Panc1 (cell line): Measurements from ENCODE around the gene TGM5. TPM values are rescaled to one million over a fixed set of nuclear protein-coding genes. Genes with fewer than 3 reads are reported as not detected.

ENCODE experiments used
- ATAC-seq: fragments of 200-7000 bp; cut with Tn5 transposase; 2 replicates; pipeline ENCODE4 v1.9.1; 2020; ENCODE audit warnings: mild to moderate bottlenecking, moderate library complexity
- BruUV-seq: library from RNA; stranded (reverse); fragments of 400-500 nt; replicated peaks from 2 replicates; lab custom pipeline; 2021; lab: Mats Ljungman, UMichigan
- CTCF ChIA-PET: fragments of 300-600 bp; sonication (Branson Sonifier 250); formaldehyde crosslinking; loops from one replicate; lab custom pipeline; 2022; ENCODE audit warnings: antibody characterized with exemption; lab: Charles Lee
- POLR2A ChIA-PET: fragments of 300-600 bp; sonication (Branson Sonifier 250); formaldehyde crosslinking; loops from one replicate; lab custom pipeline; 2022; ENCODE audit warnings: antibody characterized with exemption; lab: Charles Lee
- DNase-seq: peaks from one replicate; pipeline ENCODE4 v3.0.0-alpha.2; 2010; ENCODE audit warnings: low read depth, low spot score
- H3K27ac ChIP-seq: 2 replicates; pipeline ENCODE4 v1.5.1; 2011; ENCODE audit warnings: mild to moderate bottlenecking, low read length, inconsistent platforms
- H3K27me3 ChIP-seq: fragments of 200-500 bp; sonication (Bioruptor generic); 2 replicates; pipeline ENCODE4 v1.6.0; 2014; ENCODE audit warnings: low read length, inconsistent platforms; ENCODE audit not compliant: control insufficient read depth, insufficient read depth
- H3K36me3 ChIP-seq: fragments of 200-500 bp; sonication (Bioruptor generic); 2 replicates; pipeline ENCODE4 v1.5.1; 2014; ENCODE audit warnings: inconsistent platforms, mild to moderate bottlenecking, low read length, moderate library complexity; ENCODE audit not compliant: control insufficient read depth, insufficient read depth
- H3K4me1 ChIP-seq: 2 replicates; pipeline ENCODE4 v1.5.1; 2011; ENCODE audit warnings: inconsistent platforms, mild to moderate bottlenecking, low read length, moderate library complexity; ENCODE audit not compliant: control insufficient read depth, insufficient read depth
- H3K4me3 ChIP-seq, 2 experiments: 2 replicates each; pipeline ENCODE4 v1.5.1; 2011 to 2012; ENCODE audit warnings: low read depth in 2 of 2, low read length in 2 of 2, mild to moderate bottlenecking in 2 of 2, inconsistent platforms in 1 of 2, moderate library complexity in 1 of 2
- H3K9me3 ChIP-seq: fragments of 200-500 bp; sonication (Bioruptor generic); 2 replicates; pipeline ENCODE4 v1.5.1; 2014; ENCODE audit warnings: low read depth, mild to moderate bottlenecking, inconsistent platforms, low read length, moderate library complexity; ENCODE audit not compliant: control insufficient read depth, insufficient read depth
- POLR2AphosphoS5 ChIP-seq: IDR thresholded peaks from 2 replicates; pipeline ENCODE4 v1.6.1; 2012; ENCODE audit warnings: mild to moderate bottlenecking, low read depth, low read length, moderate library complexity
- SIN3A ChIP-seq: IDR thresholded peaks from 2 replicates; pipeline ENCODE4 v1.6.1; 2012; ENCODE audit warnings: low read depth, mild to moderate bottlenecking, low read length, moderate library complexity, borderline replicate concordance; ENCODE audit not compliant: insufficient read depth
- TCF7L2 ChIP-seq: IDR thresholded peaks from 2 replicates; pipeline ENCODE4 v1.6.1; 2011; ENCODE audit warnings: mild to moderate bottlenecking, low read depth, low read length, inconsistent platforms
- in situ Hi-C: cut with HindIII; loops from 2 replicates; pipeline ENCODE4 v1.10.0; 2016; ENCODE audit warnings: low sequenced_read_pairs, low pct_unique_long_range_greater_than_20kb
- intact Hi-C: fragments of 100-400 bp; cut with micrococcal nuclease; formaldehyde crosslinking; loops from one replicate; pipeline ENCODE4 v1.10.0; 2022; ENCODE audit not compliant: unreplicated experiment
- total RNA-seq: library from RNA; stranded (reverse); gene quantifications from one replicate; pipeline ENCODE4 v1.2.1, GENCODE V29; 2021; ENCODE audit not compliant: unreplicated experiment
- TF ChIP-seq, protein P1 (sequence below), 2 experiments: IDR thresholded peaks; 2 replicates each; pipeline ENCODE4 v1.6.1; 2011 to 2012; ENCODE audit warnings: low read depth in 2 of 2, control low read depth in 1 of 2, low read length in 1 of 2, mild to moderate bottlenecking in 1 of 2, moderate library complexity in 1 of 2; ENCODE audit not compliant: insufficient read depth in 1 of 2
- TF ChIP-seq, protein P2 (sequence below): fragments of 450-650 bp; IDR thresholded peaks from 2 replicates; pipeline ENCODE4 v1.5.1; 2017; ENCODE audit warnings: mild to moderate bottlenecking

The TGM5 gene
- total RNA-seq, 1 experiment from 2014 or later, result not detected

- Histone ChIP-seq H3K36me3 (no peaks in the 10 kb centered on the region), H3K27ac (no peak overlapping the region), H3K4me3 (no peak overlapping the region), H3K9me3 (no peaks in the 10 kb centered on the region), H3K4me1 (no peaks in the 10 kb centered on the region), H3K27me3 (no peaks in the 10 kb centered on the region)
- TF ChIP-seq, protein P1, sequence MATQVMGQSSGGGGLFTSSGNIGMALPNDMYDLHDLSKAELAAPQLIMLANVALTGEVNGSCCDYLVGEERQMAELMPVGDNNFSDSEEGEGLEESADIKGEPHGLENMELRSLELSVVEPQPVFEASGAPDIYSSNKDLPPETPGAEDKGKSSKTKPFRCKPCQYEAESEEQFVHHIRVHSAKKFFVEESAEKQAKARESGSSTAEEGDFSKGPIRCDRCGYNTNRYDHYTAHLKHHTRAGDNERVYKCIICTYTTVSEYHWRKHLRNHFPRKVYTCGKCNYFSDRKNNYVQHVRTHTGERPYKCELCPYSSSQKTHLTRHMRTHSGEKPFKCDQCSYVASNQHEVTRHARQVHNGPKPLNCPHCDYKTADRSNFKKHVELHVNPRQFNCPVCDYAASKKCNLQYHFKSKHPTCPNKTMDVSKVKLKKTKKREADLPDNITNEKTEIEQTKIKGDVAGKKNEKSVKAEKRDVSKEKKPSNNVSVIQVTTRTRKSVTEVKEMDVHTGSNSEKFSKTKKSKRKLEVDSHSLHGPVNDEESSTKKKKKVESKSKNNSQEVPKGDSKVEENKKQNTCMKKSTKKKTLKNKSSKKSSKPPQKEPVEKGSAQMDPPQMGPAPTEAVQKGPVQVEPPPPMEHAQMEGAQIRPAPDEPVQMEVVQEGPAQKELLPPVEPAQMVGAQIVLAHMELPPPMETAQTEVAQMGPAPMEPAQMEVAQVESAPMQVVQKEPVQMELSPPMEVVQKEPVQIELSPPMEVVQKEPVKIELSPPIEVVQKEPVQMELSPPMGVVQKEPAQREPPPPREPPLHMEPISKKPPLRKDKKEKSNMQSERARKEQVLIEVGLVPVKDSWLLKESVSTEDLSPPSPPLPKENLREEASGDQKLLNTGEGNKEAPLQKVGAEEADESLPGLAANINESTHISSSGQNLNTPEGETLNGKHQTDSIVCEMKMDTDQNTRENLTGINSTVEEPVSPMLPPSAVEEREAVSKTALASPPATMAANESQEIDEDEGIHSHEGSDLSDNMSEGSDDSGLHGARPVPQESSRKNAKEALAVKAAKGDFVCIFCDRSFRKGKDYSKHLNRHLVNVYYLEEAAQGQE (IDR thresholded peaks at IDR 0.05; ENCODE audit: insufficient read depth in 1 of 2, low read depth in 2 of 2, low read length in 1 of 2), result no peak
- TF ChIP-seq POLR2AphosphoS5 (no peak), TCF7L2 (no peak), SIN3A (no peak)
- TF ChIP-seq, protein P2, sequence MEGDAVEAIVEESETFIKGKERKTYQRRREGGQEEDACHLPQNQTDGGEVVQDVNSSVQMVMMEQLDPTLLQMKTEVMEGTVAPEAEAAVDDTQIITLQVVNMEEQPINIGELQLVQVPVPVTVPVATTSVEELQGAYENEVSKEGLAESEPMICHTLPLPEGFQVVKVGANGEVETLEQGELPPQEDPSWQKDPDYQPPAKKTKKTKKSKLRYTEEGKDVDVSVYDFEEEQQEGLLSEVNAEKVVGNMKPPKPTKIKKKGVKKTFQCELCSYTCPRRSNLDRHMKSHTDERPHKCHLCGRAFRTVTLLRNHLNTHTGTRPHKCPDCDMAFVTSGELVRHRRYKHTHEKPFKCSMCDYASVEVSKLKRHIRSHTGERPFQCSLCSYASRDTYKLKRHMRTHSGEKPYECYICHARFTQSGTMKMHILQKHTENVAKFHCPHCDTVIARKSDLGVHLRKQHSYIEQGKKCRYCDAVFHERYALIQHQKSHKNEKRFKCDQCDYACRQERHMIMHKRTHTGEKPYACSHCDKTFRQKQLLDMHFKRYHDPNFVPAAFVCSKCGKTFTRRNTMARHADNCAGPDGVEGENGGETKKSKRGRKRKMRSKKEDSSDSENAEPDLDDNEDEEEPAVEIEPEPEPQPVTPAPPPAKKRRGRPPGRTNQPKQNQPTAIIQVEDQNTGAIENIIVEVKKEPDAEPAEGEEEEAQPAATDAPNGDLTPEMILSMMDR, result no peak
- in situ Hi-C loops, result no loop called here
- ATAC-seq (no peak), DNase-seq (no peak)
- CTCF ChIA-PET, result interaction anchor here (1.0 to 1.1 kb wide), 2 partner anchors 11 kb away, joined by 3 read pairs; no protein-coding TSS in a partner anchor
- POLR2A ChIA-PET, result no interaction called here
- intact Hi-C loops, result no loop called here
- BruUV-seq, result no TSS peak
Observed at GRCh38 chr15:43214592-43215295, 52.0 kb downstream of the TGM5 start.

GRCh38 chr15:43214169-43214568 is 52.6 kb downstream of the TGM5 start:
- intact Hi-C loops (no loop called here), in situ Hi-C loops (no loop called here)
- DNase-seq (no peak), ATAC-seq (no peak)
- no peaks in the 10 kb centered on the region for H3K9me3 ChIP-seq
- ChIA-PET CTCF (interaction anchor here (1.0 to 1.1 kb wide), 2 partner anchors 10 to 11 kb away, joined by 3 read pairs; no protein-coding TSS in a partner anchor), POLR2A (no interaction called here)
- BruUV-seq, result no TSS peak
- TF ChIP-seq SIN3A, result no peak
- TF ChIP-seq, protein P2, result no peak
- TF ChIP-seq, protein P1 (IDR thresholded peaks at IDR 0.05; ENCODE audit: insufficient read depth in 1 of 2, low read depth in 2 of 2, low read length in 1 of 2), result no peak
- no peak for TF ChIP-seq POLR2AphosphoS5
- TF ChIP-seq TCF7L2, result no peak
- no peaks in the 10 kb centered on the region for H3K4me1 ChIP-seq
- H3K36me3 ChIP-seq, result no peaks in the 10 kb centered on the region
- H3K27me3 ChIP-seq, result no peaks in the 10 kb centered on the region
- H3K4me3 ChIP-seq, result no peak overlapping the region
- no peak overlapping the region for H3K27ac ChIP-seq
